ENCODE measurements around the gene NGRN.
A peak's percentile ranks its signal among the peaks of the same experiment; 100 is the strongest.
"Not testable (repeated sequence)": the region's sequence is repeated elsewhere in the genome, so short reads cannot be mapped to it uniquely, and the experiment has no call there.

The NGRN gene

GRCh38 chr15:90294601-90295269 is 29.3 kb downstream of the NGRN start:
- H3K4me3 ChIP-seq (ENCODE audit: low read depth, low read length), result no peak overlapping the region
- in situ Hi-C loops (cut with HindIII; ENCODE audit: low sequenced_read_pairs), result no loop called here
- TF ChIP-seq CTCF (IDR thresholded peaks at IDR 0.05; ENCODE audit: low read depth, low read length, missing control alignments), result peak; percentile 19
- no peak for DNase-seq (ENCODE audit: low read depth)

- DNase-seq (ENCODE audit: low read depth), result no peak
- H3K4me3 ChIP-seq (ENCODE audit: low read depth, low read length), result no peak overlapping the region
- TF ChIP-seq CTCF (IDR thresholded peaks at IDR 0.05; ENCODE audit: low read depth, low read length, missing control alignments), result no peak
- in situ Hi-C loops (cut with HindIII; ENCODE audit: low sequenced_read_pairs), result no loop called here
These were observed 29.8 kb downstream of the NGRN start for GRCh38 chr15:90295270-90295648.

GRCh38 chr15:90296316-90296884 is 30.9 kb downstream of the NGRN start:
- H3K4me3 ChIP-seq (ENCODE audit: low read depth, low read length); in situ Hi-C loops (cut with HindIII; ENCODE audit: low sequenced_read_pairs); DNase-seq (ENCODE audit: low read depth): not testable (repeated sequence)

GRCh38 chr15:90297021-90297420 is 31.5 kb downstream of the NGRN start:
- no peak for DNase-seq (ENCODE audit: low read depth)
- in situ Hi-C loops (cut with HindIII; ENCODE audit: low sequenced_read_pairs), result no loop called here
- TF ChIP-seq CTCF (IDR thresholded peaks at IDR 0.05; ENCODE audit: low read depth, low read length, missing control alignments), result no peak
- no peak overlapping the region for H3K4me3 ChIP-seq (ENCODE audit: low read depth, low read length)

- DNase-seq (ENCODE audit: low read depth), result no peak
- H3K4me3 ChIP-seq (ENCODE audit: low read depth, low read length), result no peak overlapping the region
- TF ChIP-seq CTCF (IDR thresholded peaks at IDR 0.05; ENCODE audit: low read depth, low read length, missing control alignments), result no peak
- in situ Hi-C loops (cut with HindIII; ENCODE audit: low sequenced_read_pairs), result no loop called here
These were observed 35.1 kb downstream of the NGRN start for GRCh38 chr15:90300541-90300940.

GRCh38 chr15:90300988-90301706 is 35.7 kb downstream of the NGRN start:
- DNase-seq (ENCODE audit: low read depth), result no peak
- no peak overlapping the region for H3K4me3 ChIP-seq (ENCODE audit: low read depth, low read length)
- in situ Hi-C loops (cut with HindIII; ENCODE audit: low sequenced_read_pairs), result no loop called here
- peak; percentile 83 for TF ChIP-seq CTCF (IDR thresholded peaks at IDR 0.05; ENCODE audit: low read depth, low read length, missing control alignments)

GRCh38 chr15:90301707-90302300 is 36.3 kb downstream of the NGRN start:
- no peak for TF ChIP-seq CTCF (IDR thresholded peaks at IDR 0.05; ENCODE audit: low read depth, low read length, missing control alignments)

GRCh38 chr15:90305355-90305754 is 39.9 kb downstream of the NGRN start:
- in situ Hi-C loops (cut with HindIII; ENCODE audit: low sequenced_read_pairs); H3K4me3 ChIP-seq (ENCODE audit: low read depth, low read length); DNase-seq (ENCODE audit: low read depth): not testable (repeated sequence)

More at GRCh38 chr15:90301707-90302300, 36.3 kb downstream of the NGRN start:
- DNase-seq (ENCODE audit: low read depth), result no peak
- in situ Hi-C loops (cut with HindIII; ENCODE audit: low sequenced_read_pairs), result no loop called here
- H3K4me3 ChIP-seq (ENCODE audit: low read depth, low read length), result no peak overlapping the region

Measured in astrocyte of the cerebellum (primary cell).